ENCODE results near the gene DDX56. TPM values are rescaled to one million over a fixed set of nuclear protein-coding genes. Genes with fewer than 3 reads are reported as not detected.

The DDX56 gene
- total RNA-seq, 1 experiment from 2014 or later = 154 TPM

- no TSS peak for BruUV-seq (replicated peaks)
- POLR2A ChIA-PET = no interaction called here
- Histone ChIP-seq H3K27me3 (replicated peaks; ENCODE audit: control insufficient read depth, insufficient read depth, low read length) (no peaks in the 10 kb centered on the region), H3K36me3 (ENCODE audit: control insufficient read depth, insufficient read depth, low read length) (no peaks in the 10 kb centered on the region; the same call in 1 of the 2 replicates), H3K4me1 (no peaks in the 10 kb centered on the region), H3K9me3 (0 out of 2 replicates have a peak, but pooled peaks cover under 1% of the 10 kb centered on the region), H3K4me3 (ENCODE audit: low read depth, low read length) (no peak overlapping the region)
- Mint-ChIP-seq H3K4me3 (ENCODE audit: unreplicated experiment) (no peak overlapping the region), H3K36me3 (ENCODE audit: insufficient read depth, unreplicated experiment) (peaks cover 5% of the 10 kb centered on the region), H3K9me3 (ENCODE audit: unreplicated experiment) (no peaks in the 10 kb centered on the region), H3K27me3 (ENCODE audit: insufficient read depth, unreplicated experiment) (no peaks in the 10 kb centered on the region), H3K27ac (ENCODE audit: unreplicated experiment) (no peak overlapping the region), H3K4me1 (ENCODE audit: low read depth, unreplicated experiment) (peaks cover 6% of the 10 kb centered on the region)
- TF ChIP-seq, protein P1, sequence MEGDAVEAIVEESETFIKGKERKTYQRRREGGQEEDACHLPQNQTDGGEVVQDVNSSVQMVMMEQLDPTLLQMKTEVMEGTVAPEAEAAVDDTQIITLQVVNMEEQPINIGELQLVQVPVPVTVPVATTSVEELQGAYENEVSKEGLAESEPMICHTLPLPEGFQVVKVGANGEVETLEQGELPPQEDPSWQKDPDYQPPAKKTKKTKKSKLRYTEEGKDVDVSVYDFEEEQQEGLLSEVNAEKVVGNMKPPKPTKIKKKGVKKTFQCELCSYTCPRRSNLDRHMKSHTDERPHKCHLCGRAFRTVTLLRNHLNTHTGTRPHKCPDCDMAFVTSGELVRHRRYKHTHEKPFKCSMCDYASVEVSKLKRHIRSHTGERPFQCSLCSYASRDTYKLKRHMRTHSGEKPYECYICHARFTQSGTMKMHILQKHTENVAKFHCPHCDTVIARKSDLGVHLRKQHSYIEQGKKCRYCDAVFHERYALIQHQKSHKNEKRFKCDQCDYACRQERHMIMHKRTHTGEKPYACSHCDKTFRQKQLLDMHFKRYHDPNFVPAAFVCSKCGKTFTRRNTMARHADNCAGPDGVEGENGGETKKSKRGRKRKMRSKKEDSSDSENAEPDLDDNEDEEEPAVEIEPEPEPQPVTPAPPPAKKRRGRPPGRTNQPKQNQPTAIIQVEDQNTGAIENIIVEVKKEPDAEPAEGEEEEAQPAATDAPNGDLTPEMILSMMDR (IDR thresholded peaks at IDR 0.05; ENCODE audit: insufficient read depth in 1 of 2, low read depth in 1 of 2, low read length in 1 of 2, severe bottlenecking in 1 of 2, unreplicated experiment in 1 of 2) = no peak
- no peak for DNase-seq
- intact Hi-C loops (cut with micrococcal nuclease; ENCODE audit: unreplicated experiment) = loop anchor here (1.0 kb wide), 1 partner anchor 48 kb away; no protein-coding TSS in a partner anchor
- CTCF ChIA-PET = no interaction called here
These were observed 42.7 kb downstream of the DDX56 start for GRCh38 chr7:44530990-44531389.

DNA sequence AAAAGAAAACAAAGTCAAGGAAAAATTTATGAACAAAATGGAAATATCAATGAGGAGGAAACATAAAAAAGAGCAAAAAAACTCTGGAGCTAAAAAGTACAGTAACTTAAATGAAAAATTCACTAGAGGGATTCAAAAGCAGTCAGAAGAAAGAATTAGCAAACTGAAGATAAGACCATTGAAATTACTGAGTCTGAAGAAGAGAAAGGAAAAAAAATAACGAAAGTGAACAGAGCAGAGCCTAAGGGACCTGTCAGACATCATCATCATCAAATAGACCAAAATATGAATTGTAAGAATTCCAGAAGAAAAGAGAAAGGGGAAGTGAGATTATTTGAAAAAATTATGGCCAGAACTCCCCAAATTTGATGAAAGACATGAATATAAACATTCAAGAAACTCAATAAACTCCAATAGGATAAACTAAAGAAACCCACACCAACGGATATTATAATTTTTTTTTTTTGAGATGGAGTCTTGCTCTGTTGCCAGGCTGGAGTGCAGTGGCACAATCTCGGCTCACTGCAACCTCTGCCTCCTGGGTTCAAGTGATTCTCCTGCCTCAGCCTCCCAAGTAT, 48.8 kb downstream of the DDX56 start:
- CTCF ChIA-PET = no interaction called here
- Mint-ChIP-seq H3K9me3 (ENCODE audit: unreplicated experiment) (peaks cover 10% of the 10 kb centered on the region), H3K4me1 (ENCODE audit: low read depth, unreplicated experiment) (no peaks in the 10 kb centered on the region), H3K4me3 (ENCODE audit: unreplicated experiment) (no peak overlapping the region), H3K27ac (ENCODE audit: unreplicated experiment) (no peak overlapping the region), H3K27me3 (ENCODE audit: insufficient read depth, unreplicated experiment) (no peaks in the 10 kb centered on the region), H3K36me3 (ENCODE audit: insufficient read depth, unreplicated experiment) (no peaks in the 10 kb centered on the region)
- Histone ChIP-seq H3K4me3 (ENCODE audit: low read depth, low read length) (no peak overlapping the region), H3K4me1 (no peaks in the 10 kb centered on the region), H3K36me3 (ENCODE audit: control insufficient read depth, insufficient read depth, low read length) (no peaks in the 10 kb centered on the region; the same call in 1 of the 2 replicates), H3K27me3 (replicated peaks; ENCODE audit: control insufficient read depth, insufficient read depth, low read length) (no peaks in the 10 kb centered on the region), H3K9me3 (0 out of 2 replicates have a peak, but pooled peaks cover 16% of the 10 kb centered on the region)
- BruUV-seq (replicated peaks) = no TSS peak
- TF ChIP-seq, protein P1 (IDR thresholded peaks at IDR 0.05; ENCODE audit: insufficient read depth in 1 of 2, low read depth in 1 of 2, low read length in 1 of 2, severe bottlenecking in 1 of 2, unreplicated experiment in 1 of 2) = no peak
- intact Hi-C loops (cut with micrococcal nuclease; ENCODE audit: unreplicated experiment) = no loop called here
- POLR2A ChIA-PET = no interaction called here
- no peak for DNase-seq

DNA sequence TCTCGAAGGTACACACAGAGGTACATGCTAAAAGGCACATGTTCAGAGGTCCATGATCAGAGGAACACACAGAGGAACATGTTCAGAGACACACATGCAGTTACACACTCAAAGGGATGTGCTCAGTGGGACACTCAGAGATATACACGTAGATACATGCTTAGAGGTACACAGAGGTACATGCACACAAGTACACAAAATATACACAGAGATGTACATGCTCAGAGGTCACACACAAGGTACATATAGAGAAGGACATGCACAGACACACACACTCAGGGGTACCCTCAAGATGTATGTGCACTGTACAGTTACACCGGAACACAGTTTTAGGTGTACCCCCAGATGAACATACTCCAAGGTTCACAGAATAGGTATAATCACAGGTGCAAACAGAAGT, 51.4 kb downstream of the DDX56 start:
- Histone ChIP-seq H3K4me3 (ENCODE audit: low read depth, low read length) (no peak overlapping the region), H3K9me3 (0 out of 2 replicates have a peak, but pooled peaks cover 16% of the 10 kb centered on the region), H3K27me3 (replicated peaks; ENCODE audit: control insufficient read depth, insufficient read depth, low read length) (no peaks in the 10 kb centered on the region), H3K36me3 (ENCODE audit: control insufficient read depth, insufficient read depth, low read length) (no peaks in the 10 kb centered on the region; the same call in 1 of the 2 replicates), H3K4me1 (no peaks in the 10 kb centered on the region)
- Mint-ChIP-seq H3K9me3 (ENCODE audit: unreplicated experiment) (peaks cover 10% of the 10 kb centered on the region), H3K27me3 (ENCODE audit: insufficient read depth, unreplicated experiment) (no peaks in the 10 kb centered on the region), H3K36me3 (ENCODE audit: insufficient read depth, unreplicated experiment) (no peaks in the 10 kb centered on the region), H3K4me3 (ENCODE audit: unreplicated experiment) (no peak overlapping the region), H3K4me1 (ENCODE audit: low read depth, unreplicated experiment) (no peaks in the 10 kb centered on the region), H3K27ac (ENCODE audit: unreplicated experiment) (no peak overlapping the region)
- DNase-seq = no peak
- intact Hi-C loops (cut with micrococcal nuclease; ENCODE audit: unreplicated experiment) = no loop called here
- no TSS peak for BruUV-seq (replicated peaks)
- ChIA-PET CTCF (no interaction called here), POLR2A (no interaction called here)
- TF ChIP-seq, protein P1 (IDR thresholded peaks at IDR 0.05; ENCODE audit: insufficient read depth in 1 of 2, low read depth in 1 of 2, low read length in 1 of 2, severe bottlenecking in 1 of 2, unreplicated experiment in 1 of 2) = no peak
